GM03348 (cell line): Measurements from ENCODE around the gene PARP3.

Experiments used
- DNase-seq: peaks from one replicate; pipeline ENCODE4 v3.0.0; 2012; ENCODE audit warnings: low spot score

The PARP3 gene

GRCh38 chr3:51966922-51967383 lies 24.8 kb downstream of the PARP3 start:
- DNase-seq: peak; percentile 22

GRCh38 chr3:51967384-51968169 lies 25.4 kb downstream of the PARP3 start, which contains the start of gene PCBP4:
Gene PCBP4, minus strand, starts transcription at chr3:51967454. Its CDS starts 6,214 bp downstream, at chr3:51961240.
- DNase-seq: peak; percentile 93

DNA sequence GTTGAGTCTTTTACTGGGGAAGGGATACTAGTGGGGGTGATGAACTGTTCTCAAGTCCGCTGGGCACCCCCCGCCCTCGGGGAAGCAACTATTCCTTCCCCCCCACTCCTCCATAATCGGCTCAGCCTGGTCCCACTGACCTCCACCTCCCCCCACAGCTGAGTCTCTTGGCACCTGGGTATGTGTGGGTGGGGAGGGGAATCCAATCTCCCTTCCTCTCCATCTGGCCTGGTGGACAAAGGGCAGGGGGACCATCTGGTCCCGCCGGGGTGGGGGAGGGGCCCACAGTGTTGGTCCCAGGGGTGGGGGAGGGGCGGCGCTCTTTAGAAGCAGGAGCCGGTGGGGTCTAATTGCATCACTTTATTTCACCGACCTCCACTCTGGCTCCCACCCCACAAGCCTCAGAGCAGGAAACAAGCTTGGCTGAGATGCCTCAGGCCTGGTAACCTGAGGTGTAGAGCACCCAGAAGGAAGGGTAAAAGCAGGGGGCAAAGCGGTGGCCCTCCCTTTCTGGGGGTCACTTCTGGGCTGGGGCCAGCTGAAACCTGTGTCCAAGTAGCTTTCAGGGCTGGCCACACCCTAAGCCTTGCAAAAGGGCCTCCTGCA lies 26.1 kb downstream of the PARP3 start:
- peak; percentile 37 for DNase-seq

GRCh38 chr3:51968883-51969678 lies 26.9 kb downstream of the PARP3 start:
- no peak for DNase-seq

DNA sequence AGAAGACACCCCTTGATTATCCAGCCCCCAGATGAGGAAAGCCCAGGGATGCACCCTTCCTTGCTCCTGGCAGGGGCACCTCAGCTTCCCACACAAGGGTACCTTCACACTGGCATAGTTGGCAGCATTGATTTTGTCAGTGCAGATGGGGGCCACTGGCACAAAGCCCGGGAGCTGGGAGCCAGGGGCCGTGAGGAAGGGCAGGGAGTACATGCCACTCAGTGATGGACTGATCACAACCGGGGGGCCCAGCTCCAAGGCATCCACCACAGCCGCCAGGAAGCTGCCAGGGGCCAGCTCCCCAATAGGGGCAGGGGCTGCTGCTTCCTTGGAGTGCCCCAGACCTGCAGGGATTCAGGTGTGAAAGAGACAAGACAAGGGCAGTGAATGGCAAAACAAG lies 27.7 kb downstream of the PARP3 start:
- DNase-seq: no peak

- no peak for DNase-seq
Measured at GRCh38 chr3:51970606-51971300, 28.6 kb downstream of the PARP3 start.

- DNase-seq: no peak
Measured at GRCh38 chr3:51971350-51971749, 29.2 kb downstream of the PARP3 start.

GRCh38 chr3:51974277-51974962 lies 32.3 kb downstream of the PARP3 start:
- DNase-seq: peak; percentile 49

- peak; percentile 95 for DNase-seq
Measured at GRCh38 chr3:51974963-51975851, 33.0 kb downstream of the PARP3 start, which contains the start of gene ABHD14A. Gene ABHD14A, plus strand, starts transcription at chr3:51975064. Its CDS starts 72 bp downstream, at chr3:51975136.

DNA sequence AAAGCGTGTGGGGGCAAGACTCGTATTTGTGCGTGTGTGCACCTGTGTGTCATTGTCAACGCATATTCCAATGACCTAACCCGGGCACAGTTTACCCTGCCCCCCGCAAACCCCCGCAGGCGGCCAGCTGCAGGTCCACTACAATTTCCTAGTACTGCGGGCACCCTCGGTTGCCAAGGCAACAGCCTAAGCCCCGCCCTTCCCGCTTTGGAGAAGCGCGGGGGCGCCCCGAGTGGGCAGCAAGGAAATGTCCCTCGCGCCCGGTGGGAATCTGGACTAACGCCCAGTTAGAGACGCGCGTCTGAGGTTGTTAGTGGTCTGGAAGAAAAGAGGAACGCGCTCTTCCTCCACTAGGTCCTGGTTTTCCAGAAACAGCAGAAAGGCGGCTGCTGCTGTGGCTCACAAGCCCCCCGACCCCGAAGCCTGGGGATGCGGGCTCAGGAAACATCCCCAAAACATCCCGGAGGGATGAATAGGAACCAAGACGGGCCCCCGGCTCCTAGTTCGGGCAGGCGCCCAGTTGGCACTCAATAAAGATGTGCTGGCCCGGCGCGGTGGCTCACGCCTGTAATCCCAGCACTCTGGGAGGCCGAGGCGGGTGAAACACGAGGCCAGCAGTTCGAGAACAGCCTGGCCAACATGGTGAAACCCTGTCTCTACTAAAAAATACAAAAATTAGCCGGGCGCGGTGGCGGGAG lies 33.8 kb downstream of the PARP3 start:
- peak; percentile 59 for DNase-seq

- no peak for DNase-seq
Measured at GRCh38 chr3:51977446-51978142, 35.4 kb downstream of the PARP3 start.

GRCh38 chr3:51978143-51978502 lies 36.0 kb downstream of the PARP3 start:
- DNase-seq: no peak

DNA sequence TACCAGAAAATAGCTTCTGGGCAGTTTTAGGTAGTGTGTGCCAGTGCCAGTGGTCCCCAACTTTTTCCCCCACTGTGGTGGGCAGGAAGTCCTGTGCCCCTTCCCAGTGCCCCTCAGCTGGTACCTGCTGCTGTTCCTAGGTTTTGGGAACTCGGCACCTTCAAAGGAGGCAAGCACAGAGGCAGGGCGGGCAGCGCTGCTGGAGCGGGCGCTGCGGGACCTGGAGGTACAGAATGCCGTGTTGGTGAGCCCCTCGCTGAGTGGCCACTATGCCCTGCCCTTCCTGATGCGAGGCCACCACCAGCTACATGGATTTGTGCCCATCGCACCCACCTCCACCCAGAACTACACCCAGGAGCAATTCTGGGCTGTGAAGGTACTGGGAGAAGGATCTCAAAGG lies 38.1 kb downstream of the PARP3 start:
- DNase-seq: no peak

- peak; percentile 50 for DNase-seq
Measured at GRCh38 chr3:51982352-51982837, 40.2 kb downstream of the PARP3 start.

GRCh38 chr3:51982838-51983577 lies 40.8 kb downstream of the PARP3 start, which contains the start of gene ACY1:
Gene ACY1, plus strand, starts transcription at chr3:51983535. Its CDS starts 530 bp downstream, at chr3:51984065.
- peak; percentile 98 for DNase-seq

GRCh38 chr3:51983578-51984268 lies 41.6 kb downstream of the PARP3 start:
- DNase-seq: no peak

- DNase-seq: no peak
Measured at GRCh38 chr3:51984269-51984647, 42.1 kb downstream of the PARP3 start.
